Keratinocyte (primary cell): ENCODE measurements around the gene CD7.

Experiments
- CTCF ChIP-seq, 3 experiments: IDR thresholded peaks in 1 of 3; conservative IDR thresholded peaks in 1 of 3; optimal IDR thresholded peaks in 1 of 3; 2 replicates in 2 of 3; 3 replicates in 1 of 3; pipeline versions ENCODE3 to v1.5.1; 2011; ENCODE audit warnings: low read length in 3 of 3, mild to moderate bottlenecking in 3 of 3, moderate library complexity in 2 of 3, control low read depth in 1 of 3, inconsistent platforms in 1 of 3; ENCODE audit not compliant: insufficient read depth in 2 of 3; ENCODE audit errors: extremely low read depth in 1 of 3
- EZH2 ChIP-seq: IDR thresholded peaks from one replicate; pipeline ENCODE4 v1.6.1; 2012; ENCODE audit warnings: inconsistent platforms, mild to moderate bottlenecking, low read length, moderate library complexity

GRCh38 chr17:82313195-82314011 lies 4.0 kb downstream of the CD7 start:
- no peak for TF ChIP-seq CTCF (optimal IDR thresholded peaks at IDR 0.05 in 1 of 3, IDR thresholded peaks at IDR 0.05 in 1 of 3, conservative IDR thresholded peaks at IDR 0.05 in 1 of 3; ENCODE audit: extremely low read depth in 1 of 3, insufficient read depth in 2 of 3, low read length in 3 of 3)
- no peak for TF ChIP-seq EZH2
